GM12878 (cell line): ENCODE results near the gene PRPF4. TPM values are rescaled to one million over a fixed set of nuclear protein-coding genes. Genes with fewer than 3 reads are reported as not detected.

Source experiments
- ATAC-seq: fragments of 200-7000 bp; cut with Tn5 transposase; 3 replicates; pipeline ENCODE4 v1.9.1; 2020; ENCODE audit warnings: mild to moderate bottlenecking, moderate library complexity
- BruUV-seq: library from RNA; stranded (reverse); fragments of 400-500 nt; replicated peaks from 2 replicates; lab custom pipeline; 2021; lab: Mats Ljungman, UMichigan
- CTCF ChIA-PET: fragments of 300-600 bp; sonication (Branson Sonifier 250); formaldehyde crosslinking; extraction: SDS; loops from one replicate; lab custom pipeline; 2021; ENCODE audit warnings: inconsistent platforms; lab: Yijun Ruan, JAX
- POLR2A ChIA-PET: fragments of 350-600 bp; formaldehyde crosslinking; extraction: SDS; loops from one replicate; lab custom pipeline; 2021; ENCODE audit warnings: inconsistent platforms; lab: Charles Lee
- RAD21 ChIA-PET: fragments of 300-600 bp; sonication (Branson Sonifier 250); formaldehyde crosslinking; loops from one replicate; lab custom pipeline; 2023; ENCODE audit warnings: antibody characterized with exemption; ENCODE audit not compliant: unreplicated experiment; lab: Charles Lee
- SMC1A ChIA-PET: fragments of 300-600 bp; sonication (Branson Sonifier 250); formaldehyde crosslinking; loops from one replicate; lab custom pipeline; 2023; ENCODE audit not compliant: unreplicated experiment, uncharacterized antibody; lab: Charles Lee
- DNase-seq: peaks from one replicate; pipeline ENCODE4 v3.0.0-alpha.2; 2011; ENCODE audit warnings: low read depth, low spot score
- FAIRE-seq: peaks from 3 replicates; lab custom pipeline; 2011; peaks lifted over from hg19 to GRCh38; lab: Jason Lieb, UNC
- H2AFZ ChIP-seq: 2 replicates; pipeline ENCODE4 v1.6.0; 2011; ENCODE audit warnings: low read depth, low read length, control low read depth; ENCODE audit not compliant: control insufficient read depth
- H3K27ac ChIP-seq: 2 replicates; pipeline ENCODE4 v1.5.1; 2011; ENCODE audit warnings: control low read depth; ENCODE audit not compliant: control insufficient read depth, insufficient read depth
- H3K27me3 ChIP-seq, 2 experiments: replicated peaks in 1 of 2; 2 replicates each; pipeline versions ENCODE4 v1.6.0 to v1.6.1; 2011; ENCODE audit warnings: low read length in 1 of 2; ENCODE audit not compliant: control insufficient read depth in 2 of 2, insufficient read depth in 2 of 2
- H3K36me3 ChIP-seq, 2 experiments: 2 replicates each; pipeline ENCODE4 v1.5.1; 2011; ENCODE audit warnings: low read length in 1 of 2; ENCODE audit not compliant: control insufficient read depth in 2 of 2, insufficient read depth in 2 of 2
- H3K4me1 ChIP-seq: 2 replicates; pipeline ENCODE4 v1.6.1; 2011; ENCODE audit warnings: mild to moderate bottlenecking, low read length, moderate library complexity, mixed read lengths; ENCODE audit not compliant: control insufficient read depth, insufficient read depth
- H3K4me2 ChIP-seq: 2 replicates; pipeline ENCODE4 v1.6.0; 2011; ENCODE audit warnings: control low read depth; ENCODE audit not compliant: control insufficient read depth, insufficient read depth
- H3K4me3 ChIP-seq: fragments of 200-600 bp; sonication (generic); 2 replicates; pipeline ENCODE4 v1.5.1; 2016
- H3K79me2 ChIP-seq: 2 replicates; pipeline ENCODE4 v1.6.0; 2011; ENCODE audit warnings: low read length; ENCODE audit not compliant: control insufficient read depth, insufficient read depth
- H3K9ac ChIP-seq: 2 replicates; pipeline ENCODE4 v1.8.0; 2011; ENCODE audit warnings: low read length, control low read depth, mixed read lengths; ENCODE audit not compliant: control insufficient read depth, insufficient read depth
- H3K9me3 ChIP-seq: replicated peaks from 3 replicates; pipeline ENCODE4 v1.5.1; 2011; ENCODE audit warnings: mild to moderate bottlenecking, low read length; ENCODE audit not compliant: control insufficient read depth, insufficient read depth
- H4K20me1 ChIP-seq: 2 replicates; pipeline ENCODE4 v1.6.0; 2011; ENCODE audit not compliant: control insufficient read depth, insufficient read depth
- CEBPB ChIP-seq, 2 experiments: fragments of 150-350 bp in 1 of 2; IDR thresholded peaks; 2 replicates each; pipeline ENCODE4 v1.6.1; 2012 to 2014; ENCODE audit warnings: low read depth in 2 of 2, low read length in 2 of 2, borderline replicate concordance in 1 of 2, inconsistent platforms in 1 of 2
- CHD4 ChIP-seq: fragments of 200-600 bp; sonication (generic); IDR thresholded peaks from 2 replicates; pipeline ENCODE4 v1.6.1; 2016; ENCODE audit warnings: mild to moderate bottlenecking
- CREM ChIP-seq: IDR thresholded peaks from 2 replicates; pipeline ENCODE4 v1.6.1; 2014; ENCODE audit warnings: antibody characterized with exemption, low read depth
- POLR2A ChIP-seq: IDR thresholded peaks from 2 replicates; pipeline ENCODE4 v1.6.1; 2011; ENCODE audit warnings: low read depth, mild to moderate bottlenecking, low read length
- RAD21 ChIP-seq: IDR thresholded peaks from 2 replicates; pipeline ENCODE4 v1.6.1; 2011; ENCODE audit warnings: mild to moderate bottlenecking, low read depth, low read length, moderate library complexity; ENCODE audit not compliant: insufficient read depth
- RCOR1 ChIP-seq: conservative IDR thresholded peaks from 2 replicates; pipeline ENCODE4 v1.6.1; 2012; ENCODE audit warnings: low read depth, low read length, improper control_type of control experiment
- RELA ChIP-seq: fragments of 450-650 bp; IDR thresholded peaks from 2 replicates; pipeline ENCODE4 v1.8.0; 2014; ENCODE audit warnings: borderline replicate concordance; ENCODE audit not compliant: partially characterized antibody
- SKIL ChIP-seq: fragments of 450-650 bp; IDR thresholded peaks from 2 replicates; pipeline ENCODE4 v1.6.1; 2017; ENCODE audit warnings: mild to moderate bottlenecking, low read depth, inconsistent platforms; ENCODE audit not compliant: poor library complexity, severe bottlenecking
- SMC3 ChIP-seq: IDR thresholded peaks from 2 replicates; pipeline ENCODE4 v1.6.1; 2011; ENCODE audit warnings: low read length, improper control_type of control experiment, borderline replicate concordance
- TARDBP ChIP-seq: IDR thresholded peaks from 2 replicates; pipeline ENCODE4 v1.6.1; 2016; ENCODE audit warnings: borderline replicate concordance
- WGBS: methylation state at CpG from one replicate; pipeline ENCODE4 v1.1.6; 2016; ENCODE audit warnings: low lambda C conversion rate; ENCODE audit not compliant: insufficient replicate concordance, insufficient coverage; ENCODE audit errors: missing lambda C conversion rate; 5-methylcytosine and 5-hydroxymethylcytosine counted together
- in situ Hi-C: fragments of 300-500 bp; cut with MboI; formaldehyde crosslinking; loops from 9 replicates; pipeline ENCODE4 v1.14.3; 2018; ENCODE audit warnings: mixed read lengths
- intact Hi-C: fragments of 100-400 bp; cut with micrococcal nuclease; formaldehyde crosslinking; loops from one replicate; pipeline ENCODE4 v1.14.2; 2022; ENCODE audit not compliant: unreplicated experiment
- polyA plus RNA-seq, 11 experiments: library from polyadenylated mRNA; depleted of rRNA in 4 of 11; unstranded in 6 of 11; stranded (reverse) in 5 of 11; fragments of >200 nt; fragmentation: Nextera tagmentation in 4 of 11; fragmentation: Illumina TruSeq in 1 of 11; extraction: Ambion mirVana in 4 of 11; extraction: Trizol in 1 of 11; gene quantifications; 1 replicate in 1 of 11; 2 replicates in 10 of 11; pipeline versions ENCODE4 v1.2.1 to v1.2.3, GENCODE V29; 2011 to 2016; ENCODE audit warnings: inconsistent platforms in 2 of 11, missing spikeins in 2 of 11, low read depth in 1 of 11
- total RNA-seq, 4 experiments: library from RNA; depleted of rRNA in 3 of 4; stranded (reverse); fragments of >200 nt in 3 of 4; fragmentation: Illumina TruSeq in 1 of 4; extraction: Trizol in 1 of 4; gene quantifications; 2 replicates each; pipeline versions ENCODE4 v1.2.1 to v1.2.3, GENCODE V29; 2013 to 2021

The PRPF4 gene
- total and polyA plus RNA-seq, 10 of the 15 experiments (the other 5 are each of a cell fraction or from before 2014, with no cell fraction given): 23.0 to 48.1 (median 39.2) TPM

- H3K27me3 ChIP-seq: no peaks in the 10 kb centered on the region
- no peak overlapping the region for H3K4me2 ChIP-seq
- no peak for TF ChIP-seq CREM
- H3K79me2 ChIP-seq: no peaks in the 10 kb centered on the region
- H3K27ac ChIP-seq: no peak overlapping the region
- intact Hi-C loops (no loop called here), in situ Hi-C loops (no loop called here)
- POLR2A ChIA-PET: interaction anchor here (1.2 kb wide), 1 partner anchor 40 kb away, joined by 3 read pairs; no protein-coding TSS in a partner anchor
- no peak overlapping the region for H2AFZ ChIP-seq
- H3K9ac ChIP-seq: no peak overlapping the region
- no peaks in the 10 kb centered on the region for H4K20me1 ChIP-seq
- RAD21 ChIA-PET: no interaction called here
- SMC1A ChIA-PET: no interaction called here
- H3K9me3 ChIP-seq: no peaks in the 10 kb centered on the region
- no peak overlapping the region for H3K4me3 ChIP-seq
- H3K4me1 ChIP-seq: no peaks in the 10 kb centered on the region
- 97% methylated on average over 4 of the region's 4 CpGs for WGBS
- CTCF ChIA-PET: no interaction called here
- DNase-seq (no peak), FAIRE-seq (no peak), ATAC-seq (no peak)
- BruUV-seq: no TSS peak
- peaks cover 4 to 11% of the 10 kb centered on the region in 2 experiments for H3K36me3 ChIP-seq
Observed at GRCh38 chr9:113267911-113268566, 7.4 kb upstream of the PRPF4 start.

- peaks cover 5% of the 10 kb centered on the region; the same call in 1 of the 2 replicates for H3K4me1 ChIP-seq
- 92% methylated on average over 2 of the region's 2 CpGs for WGBS
- peaks cover 4 to 12% of the 10 kb centered on the region in 2 experiments for H3K36me3 ChIP-seq
- peaks cover 9% of the 10 kb centered on the region for H3K79me2 ChIP-seq
- intact Hi-C loops (no loop called here), in situ Hi-C loops (no loop called here)
- no peaks in the 10 kb centered on the region for H3K9me3 ChIP-seq
- SMC1A ChIA-PET: interaction anchor here (0.8 kb wide), 2 partner anchors 29 to 144 kb away, joined by 3 read pairs; no protein-coding TSS in a partner anchor
- TF ChIP-seq SKIL (no peak), CEBPB (IDR thresholded peaks at IDR 0.05; ENCODE audit: borderline replicate concordance in 1 of 2, low read depth in 2 of 2, low read length in 2 of 2) (no peak), CHD4 (no peak), RELA (no peak), TARDBP (no peak), POLR2A (no peak), SMC3 (no peak), RAD21 (no peak), RCOR1 (no peak)
- H3K4me3 ChIP-seq: no peak overlapping the region
- no peak for DNase-seq
- POLR2A ChIA-PET: no interaction called here
- no peak for FAIRE-seq
- CTCF ChIA-PET: interaction anchor here (0.6 to 1.8 kb wide), 6 partner anchors 37 to 386 kb away, joined by 3 to 8 read pairs (median 4); no protein-coding TSS in a partner anchor
- no peak overlapping the region for H3K4me2 ChIP-seq
- no peaks in the 10 kb centered on the region for H3K27me3 ChIP-seq
- no peak overlapping the region for H3K9ac ChIP-seq
- no peak overlapping the region for H3K27ac ChIP-seq
- H2AFZ ChIP-seq: no peak overlapping the region
- ATAC-seq: peak; percentile 36; the same call in 2 of the 3 replicates
- RAD21 ChIA-PET: interaction anchor here (1.2 kb wide), 1 partner anchor 389 kb away, joined by 3 read pairs; no protein-coding TSS in a partner anchor
- BruUV-seq: no TSS peak
- H4K20me1 ChIP-seq: no peaks in the 10 kb centered on the region
Observed at GRCh38 chr9:113269355-113269754, 6.1 kb upstream of the PRPF4 start.
